Esophagus (tissue), 2 donors: ENCODE data around the gene PRM2. TPM values are rescaled to one million over a fixed set of nuclear protein-coding genes. Genes with fewer than 3 reads are reported as not detected.

Source experiments
- H3K27ac ChIP-seq, 2 donors: one replicate each; pipeline ENCODE4 v1.5.1; 2013; ENCODE audit warnings: low read depth in 2 of 2, mild to moderate bottlenecking in 2 of 2, inconsistent platforms in 1 of 2, low read length in 1 of 2, moderate library complexity in 1 of 2
- H3K27me3 ChIP-seq, 2 donors: one replicate each; pipeline ENCODE4 v1.6.1; 2013; ENCODE audit warnings: low read length in 2 of 2, control low read depth in 1 of 2, mild to moderate bottlenecking in 1 of 2; ENCODE audit not compliant: insufficient read depth in 2 of 2, control insufficient read depth in 1 of 2
- H3K36me3 ChIP-seq, 2 donors: one replicate each; pipeline ENCODE4 v1.6.1; 2013; ENCODE audit warnings: low read length in 1 of 2; ENCODE audit not compliant: control insufficient read depth in 2 of 2, insufficient read depth in 2 of 2
- H3K4me1 ChIP-seq, 2 donors: one replicate each; pipeline ENCODE4 v1.6.1; 2013; ENCODE audit warnings: low read length in 1 of 2; ENCODE audit not compliant: control insufficient read depth in 2 of 2, insufficient read depth in 2 of 2
- H3K4me3 ChIP-seq, 2 donors: one replicate each; pipeline ENCODE4 v1.5.1; 2013; ENCODE audit warnings: low read length in 2 of 2, mild to moderate bottlenecking in 2 of 2, low read depth in 1 of 2, moderate library complexity in 1 of 2
- H3K9me3 ChIP-seq, 2 donors: one replicate each; pipeline ENCODE4 v1.6.1; 2013; ENCODE audit warnings: mild to moderate bottlenecking in 2 of 2, low read depth in 1 of 2, low read length in 1 of 2, moderate library complexity in 1 of 2; ENCODE audit not compliant: control insufficient read depth in 2 of 2, insufficient read depth in 1 of 2
- WGBS, 2 donors: extraction: QIAGEN DNeasy Blood & Tissue Kit; methylation state at CpG; one replicate each; pipeline ENCODE4 v1.1.7; 2013; 5-methylcytosine and 5-hydroxymethylcytosine counted together
- polyA plus RNA-seq, 2 donors: library from polyadenylated mRNA; stranded (reverse); fragments of 200-250 nt; gene quantifications; one replicate each; pipeline ENCODE4 v1.2.3, GENCODE V29; 2013
- donor health status: healthy with polysubstance abuse.
- donor health status: Bipolar disorder and iron deficiency.

The PRM2 gene
- not detected for polyA plus RNA-seq

DNA sequence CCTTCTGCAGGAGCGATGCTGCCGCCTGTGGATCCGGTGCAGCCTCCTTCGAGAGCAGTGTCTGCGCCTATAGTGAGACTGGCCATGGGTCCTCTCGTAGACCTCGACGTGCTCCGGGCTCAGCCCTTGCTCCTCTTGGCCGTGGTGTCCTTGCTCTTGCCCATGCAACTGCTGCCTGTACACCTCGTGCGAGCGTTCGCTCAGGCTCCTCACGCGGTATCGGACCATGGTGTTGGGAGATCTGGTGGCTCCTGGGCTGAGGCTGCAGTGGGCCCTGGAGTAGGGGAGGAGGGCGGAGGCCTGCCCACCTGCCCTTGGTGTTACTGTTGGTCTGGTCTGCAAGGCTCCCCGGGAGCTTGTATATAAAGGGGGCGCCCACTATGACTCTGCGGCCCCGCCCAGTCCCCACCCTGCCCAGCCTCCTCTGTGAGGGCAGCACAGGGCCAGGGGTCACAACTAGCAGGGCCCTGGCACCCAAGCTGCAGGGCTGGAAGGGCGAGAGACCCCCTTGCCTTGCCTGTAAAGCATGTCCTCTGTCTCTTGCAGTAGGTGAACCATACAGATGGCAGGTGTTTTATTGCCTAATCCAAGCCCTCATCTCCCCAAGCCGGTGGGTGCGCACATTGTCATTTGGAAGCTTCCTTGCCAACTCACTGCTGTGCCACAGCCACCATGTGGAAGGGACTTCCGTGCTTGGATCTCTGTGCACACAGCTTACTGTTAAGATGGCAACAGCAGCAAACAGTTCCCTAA is at the start of gene PRM2:
Gene PRM2, minus strand, starts transcription at position 338 of the 753 bp plus-strand sequence. Its CDS starts 110 bp downstream, at position 228.
- no peak within 1 kb of the TSS for H3K4me3 ChIP-seq
- no peaks in the 10 kb centered on the region for H3K36me3 ChIP-seq
- 92% methylated on average over 26 of the region's 26 CpGs for WGBS, 2 donors
- H3K4me1 ChIP-seq, result peaks cover 0 to 5% of the 10 kb centered on the region in 2 donors
- no peaks in the 10 kb centered on the region for H3K9me3 ChIP-seq
- H3K27ac ChIP-seq, result no peak within 1 kb of the TSS
- H3K27me3 ChIP-seq, result no peaks in the 10 kb centered on the region

GRCh38 chr16:11325404-11326083 is 49.3 kb upstream of the PRM2 start:
- Histone ChIP-seq H3K36me3 (no peaks in the 10 kb centered on the region), H3K27ac (no peak overlapping the region), H3K4me3 (no peak overlapping the region), H3K4me1 (no peaks in the 10 kb centered on the region), H3K9me3 (no peaks in the 10 kb centered on the region), H3K27me3 (no peaks in the 10 kb centered on the region)
- WGBS, 2 donors, result 80 to 83% methylated on average over 10 of the region's 10 CpGs

DNA sequence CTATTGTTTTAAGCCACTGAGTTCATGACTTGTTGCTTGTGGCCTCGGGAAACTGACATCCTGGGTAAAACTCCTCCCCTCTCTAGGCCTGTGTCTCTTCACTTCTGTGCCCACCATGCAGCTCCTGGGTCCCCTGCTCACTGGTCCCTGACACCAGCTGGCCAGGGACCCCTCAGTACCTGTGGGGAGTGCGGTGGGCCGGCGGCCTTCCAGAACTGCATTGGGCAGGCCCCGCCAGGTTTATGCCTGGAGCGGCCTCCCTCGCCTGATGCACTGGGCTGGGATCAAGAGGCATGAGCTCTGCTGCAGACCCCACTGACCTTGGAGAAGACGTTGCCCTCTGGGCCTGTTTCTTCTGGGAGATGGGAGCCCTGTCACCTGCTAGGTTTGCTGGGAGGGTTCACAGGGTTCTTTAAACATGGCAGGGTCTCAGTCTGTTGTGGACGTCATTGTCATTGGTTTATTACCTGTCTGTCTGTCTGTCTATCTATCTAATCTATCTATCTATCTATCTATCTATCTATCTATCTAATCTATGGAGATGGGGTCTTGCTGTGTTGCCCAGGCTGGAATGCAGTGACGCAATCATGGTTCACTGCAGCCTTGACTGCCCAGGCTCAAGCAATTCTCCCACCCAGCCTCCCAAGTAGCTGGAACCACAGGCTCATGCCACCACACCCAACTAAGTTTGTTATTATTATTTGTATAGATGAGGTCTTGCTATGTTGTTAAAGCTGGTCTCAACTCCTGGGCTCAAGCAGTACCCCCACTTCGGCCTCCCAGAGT is 47.5 kb upstream of the PRM2 start:
- WGBS, 2 donors, result 89 to 90% methylated on average over 11 of the region's 11 CpGs
- Histone ChIP-seq H3K27me3 (no peaks in the 10 kb centered on the region), H3K9me3 (no peaks in the 10 kb centered on the region), H3K4me3 (no peak overlapping the region), H3K4me1 (no peaks in the 10 kb centered on the region), H3K36me3 (no peaks in the 10 kb centered on the region), H3K27ac (no peak overlapping the region)

- no peaks in the 10 kb centered on the region for H3K4me1 ChIP-seq
- no peaks in the 10 kb centered on the region for H3K27me3 ChIP-seq
- WGBS, 2 donors, result 86 to 91% methylated on average over 3 of the region's 3 CpGs
- H3K36me3 ChIP-seq, result no peaks in the 10 kb centered on the region
- H3K27ac ChIP-seq, result no peak overlapping the region
- no peaks in the 10 kb centered on the region for H3K9me3 ChIP-seq
- no peak overlapping the region for H3K4me3 ChIP-seq
Observed at GRCh38 chr16:11322823-11323222, 46.5 kb upstream of the PRM2 start.

GRCh38 chr16:11321662-11322061 is 45.4 kb upstream of the PRM2 start:
- 74 to 86% methylated on average over 5 of the region's 5 CpGs for WGBS, 2 donors
- no peaks in the 10 kb centered on the region for H3K9me3 ChIP-seq
- H3K4me3 ChIP-seq, result no peak overlapping the region

DNA sequence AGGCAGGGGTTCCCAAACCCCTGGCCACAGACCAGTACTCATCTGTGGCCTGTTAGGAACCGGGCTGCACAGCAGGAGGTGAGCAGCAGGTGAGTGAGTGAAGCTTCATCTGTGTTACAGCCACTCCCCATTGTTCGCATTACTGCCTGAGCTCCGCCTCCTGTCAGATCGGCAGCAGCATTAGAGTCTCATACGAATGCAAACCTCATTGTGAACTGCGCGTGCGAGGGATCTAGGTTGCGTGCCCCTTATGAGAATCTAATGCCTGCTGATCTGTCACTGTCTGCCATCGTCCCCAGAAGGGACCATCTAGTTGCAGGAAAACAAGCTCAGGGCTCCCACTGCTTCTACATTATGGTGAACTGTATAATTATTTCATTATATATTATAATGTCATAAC is 43.9 kb upstream of the PRM2 start:
- H3K4me3 ChIP-seq, result no peak overlapping the region
- H3K36me3 ChIP-seq, result no peaks in the 10 kb centered on the region
- 82% methylated on average over 10 of the region's 10 CpGs for WGBS, 2 donors
- H3K27me3 ChIP-seq, result no peaks in the 10 kb centered on the region
- H3K4me1 ChIP-seq, result no peaks in the 10 kb centered on the region
- no peak overlapping the region for H3K27ac ChIP-seq
- H3K9me3 ChIP-seq, result no peaks in the 10 kb centered on the region

More at GRCh38 chr16:11321662-11322061, 45.4 kb upstream of the PRM2 start:
- Histone ChIP-seq H3K4me1 (no peaks in the 10 kb centered on the region), H3K27me3 (no peaks in the 10 kb centered on the region), H3K36me3 (no peaks in the 10 kb centered on the region), H3K27ac (no peak overlapping the region)

DNA sequence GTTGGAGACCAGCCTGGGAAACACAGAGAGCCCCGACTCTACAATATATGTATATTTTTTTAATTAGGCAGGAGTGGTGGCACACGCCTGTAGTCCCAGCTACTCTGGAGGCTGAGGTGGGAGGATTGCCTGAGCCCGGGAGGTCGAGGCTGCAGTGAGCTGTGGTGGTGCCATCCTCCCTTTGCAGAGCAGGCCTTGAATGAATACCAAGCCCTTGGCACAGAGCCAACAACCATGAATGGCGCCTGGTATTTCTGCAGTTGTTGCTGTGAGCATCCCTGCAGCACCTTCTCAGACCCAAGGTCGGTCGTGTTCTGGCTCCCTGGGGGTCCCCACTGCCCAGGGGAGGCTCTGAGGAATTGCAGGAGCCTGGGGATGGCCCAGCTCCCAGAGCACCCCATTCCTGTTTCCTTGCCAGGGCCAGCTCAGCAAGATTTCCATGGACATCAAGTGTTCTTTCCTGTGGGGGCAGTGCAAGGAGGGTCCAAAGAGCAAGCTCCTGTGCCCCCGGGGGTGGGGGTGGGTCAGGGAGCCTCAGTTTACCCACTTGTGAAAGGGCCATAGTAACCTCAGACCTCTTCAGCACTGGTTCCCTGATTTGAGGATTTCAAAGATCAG is 43.4 kb upstream of the PRM2 start:
- H3K9me3 ChIP-seq, result no peaks in the 10 kb centered on the region
- WGBS, 2 donors, result 58% methylated on average over 8 of the region's 8 CpGs

DNA sequence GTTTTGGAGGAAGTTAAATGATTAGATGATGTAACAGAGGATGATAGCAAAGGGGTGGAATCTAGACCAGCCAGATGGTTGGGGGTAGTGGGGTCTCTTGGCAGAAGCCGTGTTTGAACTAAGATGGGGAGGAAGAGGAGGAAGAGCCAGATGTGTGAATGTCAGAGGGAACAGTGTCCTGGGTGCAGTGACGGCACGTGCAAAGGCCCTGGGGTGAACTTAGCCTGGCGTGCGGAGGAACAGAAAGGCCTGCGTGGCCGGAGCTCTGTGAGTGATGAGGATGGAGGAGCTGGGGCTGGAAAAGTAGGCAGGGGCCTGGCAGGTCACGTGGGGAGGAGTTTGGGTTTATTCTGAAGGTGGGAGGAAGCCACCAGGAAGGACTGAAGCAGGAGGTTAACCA is 42.5 kb upstream of the PRM2 start:
- Histone ChIP-seq H3K9me3 (no peaks in the 10 kb centered on the region), H3K27me3 (no peaks in the 10 kb centered on the region), H3K27ac (no peak overlapping the region), H3K4me1 (no peaks in the 10 kb centered on the region), H3K4me3 (no peak overlapping the region), H3K36me3 (no peaks in the 10 kb centered on the region)
- 85 to 89% methylated on average over 8 of the region's 8 CpGs for WGBS, 2 donors

More for the DNA sequence above, 43.4 kb upstream of the PRM2 start:
- Histone ChIP-seq H3K4me1 (no peaks in the 10 kb centered on the region), H3K27ac (no peak overlapping the region), H3K27me3 (no peaks in the 10 kb centered on the region), H3K4me3 (no peak overlapping the region), H3K36me3 (no peaks in the 10 kb centered on the region)

- no peaks in the 10 kb centered on the region for H3K9me3 ChIP-seq
- WGBS, 2 donors, result 87 to 88% methylated on average over 23 of the region's 23 CpGs
- H3K27me3 ChIP-seq, result no peaks in the 10 kb centered on the region
- H3K4me1 ChIP-seq, result peaks cover 0 to 5% of the 10 kb centered on the region in 2 donors
- no peak overlapping the region for H3K27ac ChIP-seq
- H3K36me3 ChIP-seq, result no peaks in the 10 kb centered on the region
- no peak overlapping the region for H3K4me3 ChIP-seq
Observed at GRCh38 chr16:11316331-11317015, 40.2 kb upstream of the PRM2 start.
